ENCODE results near the gene PFKFB2. TPM values are rescaled to one million over a fixed set of nuclear protein-coding genes. Genes with fewer than 3 reads are reported as not detected.

The PFKFB2 gene
- total RNA-seq, 1 experiment from 2014 or later: 16.8 TPM

- H3K36me3 Mint-ChIP-seq: no peaks in the 10 kb centered on the region; the same call in 1 of the 2 replicates
Observed at GRCh38 chr1:207019661-207020060, 33.4 kb upstream of the PFKFB2 start.

More at GRCh38 chr1:207019661-207020060, 33.4 kb upstream of the PFKFB2 start:
- POLR2A ChIA-PET: interaction anchor here (1.6 kb wide), 1 partner anchor 13 kb away, joined by 4 read pairs; the partner anchor contains the start of gene C1orf116
- no peak for TF ChIP-seq ATF2 (CRISPR knock-in tag; IDR thresholded peaks at IDR 0.05; ENCODE audit: borderline replicate concordance, low read depth)
- TF ChIP-seq MYBL2 (CRISPR knock-in tag; IDR thresholded peaks at IDR 0.05): no peak
- no peak for TF ChIP-seq ZNF416 (CRISPR knock-in tag; IDR thresholded peaks at IDR 0.05)
- TF ChIP-seq TP53 (CRISPR knock-in tag; IDR thresholded peaks at IDR 0.05): no peak
- no peak for TF ChIP-seq TEAD1 (CRISPR knock-in tag; IDR thresholded peaks at IDR 0.05)
- TF ChIP-seq ZMAT4 (CRISPR knock-in tag; IDR thresholded peaks at IDR 0.05): no peak
- no peak for TF ChIP-seq ZNF671 (CRISPR knock-in tag; IDR thresholded peaks at IDR 0.05)
- no peak for TF ChIP-seq NR3C1 (CRISPR knock-in tag; conservative IDR thresholded peaks at IDR 0.05; ENCODE audit: low read depth)
- TF ChIP-seq HMGXB4 (CRISPR knock-in tag; IDR thresholded peaks at IDR 0.05): no peak
- no peak for TF ChIP-seq NFYB (CRISPR knock-in tag; conservative IDR thresholded peaks at IDR 0.05; ENCODE audit: low read depth)
- TF ChIP-seq SMAD3 (CRISPR knock-in tag; IDR thresholded peaks at IDR 0.05; ENCODE audit: borderline replicate concordance): no peak
- no peak for TF ChIP-seq AFF4 (CRISPR knock-in tag; IDR thresholded peaks at IDR 0.05; ENCODE audit: borderline replicate concordance)
- TF ChIP-seq ZNF138 (CRISPR knock-in tag; conservative IDR thresholded peaks at IDR 0.05): no peak
- no peak for TF ChIP-seq ZNF317 (CRISPR knock-in tag; IDR thresholded peaks at IDR 0.05; ENCODE audit: borderline replicate concordance, low read depth)
- no peak for TF ChIP-seq RELA (CRISPR knock-in tag; IDR thresholded peaks at IDR 0.05; ENCODE audit: borderline replicate concordance)
- TF ChIP-seq ZSCAN18 (CRISPR knock-in tag; IDR thresholded peaks at IDR 0.05): no peak
- TF ChIP-seq JUN (CRISPR knock-in tag; IDR thresholded peaks at IDR 0.05): no peak
- no peak for TF ChIP-seq JAZF1 (CRISPR knock-in tag; IDR thresholded peaks at IDR 0.05)
- TF ChIP-seq CREB1 (CRISPR knock-in tag; IDR thresholded peaks at IDR 0.05): no peak
- no peak for TF ChIP-seq AR (CRISPR knock-in tag; IDR thresholded peaks at IDR 0.05)
- H3K27ac Mint-ChIP-seq: no peak overlapping the region
- no peak overlapping the region for H3K4me3 Mint-ChIP-seq
- H3K27me3 Mint-ChIP-seq (ENCODE audit: low read depth): peaks cover 5% of the 10 kb centered on the region
- CTCF ChIA-PET: interaction anchor here (1.4 kb wide), 1 partner anchor 38 kb away, joined by 3 read pairs; no protein-coding TSS in a partner anchor
- DNase-seq (ENCODE audit: low spot score) (no peak), ATAC-seq (no peak)
- H3K9me3 Mint-ChIP-seq: no peaks in the 10 kb centered on the region
- peaks cover 4% of the 10 kb centered on the region for H3K4me1 Mint-ChIP-seq

Data from WTC11 (cell line).